ENCODE results near the gene ANKRD65.
"Not testable (repeated sequence)": the region's sequence is repeated elsewhere in the genome, so short reads cannot be mapped to it uniquely, and the experiment has no call there.

ANKRD65 gene

DNA sequence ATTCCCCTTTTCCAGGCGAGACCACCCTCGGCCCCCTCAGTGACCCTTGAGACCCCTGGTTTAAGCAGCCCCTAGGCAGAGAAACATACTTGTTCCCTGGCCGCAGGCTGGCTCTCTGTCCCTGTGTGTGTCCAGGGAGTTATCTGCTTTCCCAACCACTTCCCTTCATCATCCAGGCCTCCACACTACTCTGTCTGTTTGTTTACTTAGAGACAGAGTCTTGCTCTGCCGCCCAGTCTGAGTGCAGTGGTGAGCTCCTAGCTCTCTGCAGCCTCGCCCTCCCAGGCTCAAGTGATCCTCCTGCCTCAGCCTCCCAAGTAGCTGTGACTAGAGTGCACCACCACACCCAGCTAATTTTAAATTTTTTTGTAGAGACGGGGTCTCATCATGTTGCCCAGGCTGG is 8.6 kb upstream of the ANKRD65 start:
- no peak for TF ChIP-seq POLR2A (IDR thresholded peaks at IDR 0.05; ENCODE audit: low read depth, low read length)
- FAIRE-seq (no peak), DNase-seq (ENCODE audit: insufficient read length, low spot score) (no peak)

GRCh38 chr1:1428967-1429366 is 7.9 kb upstream of the ANKRD65 start:
- DNase-seq (ENCODE audit: insufficient read length, low spot score); FAIRE-seq: not testable (repeated sequence)

GRCh38 chr1:1428174-1428573 is 7.1 kb upstream of the ANKRD65 start:
- DNase-seq (ENCODE audit: insufficient read length, low spot score) (no peak), FAIRE-seq (no peak)
- no peak for TF ChIP-seq POLR2A (IDR thresholded peaks at IDR 0.05; ENCODE audit: low read depth, low read length)

GRCh38 chr1:1427820-1428148 is 6.7 kb upstream of the ANKRD65 start:
- DNase-seq (ENCODE audit: insufficient read length, low spot score), result no peak
- TF ChIP-seq POLR2A (IDR thresholded peaks at IDR 0.05; ENCODE audit: low read depth, low read length), result no peak
- no peak for FAIRE-seq

DNA sequence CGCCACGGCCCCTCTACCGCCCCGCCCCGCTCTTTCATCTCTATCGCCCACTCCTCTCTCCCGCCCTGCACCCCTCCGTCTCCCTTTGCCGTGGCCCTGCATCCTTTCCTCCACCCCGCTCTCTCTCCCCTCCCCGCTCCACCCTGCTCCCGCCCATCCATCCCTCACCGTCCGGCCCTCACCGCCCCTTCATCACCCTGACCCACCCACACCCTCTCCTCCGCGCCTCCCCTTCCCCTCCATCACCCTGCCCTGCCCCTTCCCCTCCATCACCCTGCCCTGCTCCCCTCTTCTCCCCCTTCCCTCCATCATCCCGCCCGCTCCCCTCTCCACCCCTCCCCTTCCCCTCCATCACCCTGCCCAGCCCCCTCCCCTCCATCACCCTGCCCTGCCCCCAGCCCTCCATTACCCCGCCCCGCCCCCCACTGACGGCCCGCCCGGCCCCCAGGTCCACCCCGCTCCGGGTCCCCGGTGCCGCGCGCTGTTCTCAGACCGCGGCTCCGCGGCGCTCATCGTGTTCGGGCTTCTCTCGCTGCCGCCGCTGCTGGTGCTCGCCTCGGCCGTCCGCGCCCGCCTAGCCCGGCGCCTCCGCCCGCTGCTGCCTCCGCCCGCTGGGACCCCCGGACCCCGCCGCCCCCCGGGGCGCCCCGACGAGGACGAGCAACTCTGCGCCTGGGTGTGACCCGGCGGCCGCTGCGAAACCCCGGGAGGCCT is 6.2 kb upstream of the ANKRD65 start:
- no peak for TF ChIP-seq POLR2A (IDR thresholded peaks at IDR 0.05; ENCODE audit: low read depth, low read length)
- FAIRE-seq (no peak), DNase-seq (ENCODE audit: insufficient read length, low spot score) (no peak)

- FAIRE-seq, result no peak
- no peak for TF ChIP-seq POLR2A (IDR thresholded peaks at IDR 0.05; ENCODE audit: low read depth, low read length)
- DNase-seq (ENCODE audit: insufficient read length, low spot score), result no peak
Measured at GRCh38 chr1:1426496-1427105, 5.5 kb upstream of the ANKRD65 start.

DNA sequence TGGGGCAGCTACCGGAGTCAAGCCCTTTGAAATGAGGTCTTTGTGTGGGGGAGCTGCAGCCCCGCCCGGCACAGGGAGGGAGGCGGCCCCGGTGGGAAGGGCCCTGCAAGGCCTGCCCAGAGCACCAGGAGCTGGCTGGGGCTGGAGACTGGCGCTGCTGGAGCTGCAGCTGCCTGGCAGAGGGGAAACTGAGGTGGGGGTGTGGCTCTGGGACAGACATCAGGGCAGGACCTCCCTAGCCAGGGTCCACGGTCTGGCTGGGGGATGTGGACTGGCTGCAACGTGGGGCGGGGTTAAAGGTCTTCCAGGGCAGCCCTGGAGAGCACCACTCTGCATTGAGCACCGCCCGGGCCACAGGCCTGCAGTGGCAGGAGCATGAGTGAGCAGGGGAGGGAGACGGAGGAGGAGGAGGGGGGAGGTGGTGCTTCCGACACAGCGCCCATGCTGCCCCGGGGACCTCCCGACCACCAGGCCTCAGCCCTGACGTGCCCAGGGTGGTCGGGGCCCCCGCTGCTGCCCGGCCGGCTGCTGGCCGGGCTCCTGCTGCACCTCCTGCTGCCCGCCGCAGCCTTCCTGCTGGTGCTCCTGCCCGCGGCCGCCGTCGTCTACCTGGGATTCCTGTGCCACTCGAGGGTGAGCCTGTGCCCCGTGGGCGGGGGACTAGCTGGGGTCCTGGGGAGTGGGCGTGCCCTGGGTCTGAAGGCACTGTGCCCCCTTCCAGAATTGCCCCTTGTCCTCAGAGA is 4.8 kb upstream of the ANKRD65 start:
- no peak for FAIRE-seq
- TF ChIP-seq POLR2A (IDR thresholded peaks at IDR 0.05; ENCODE audit: low read depth, low read length), result no peak
- DNase-seq (ENCODE audit: insufficient read length, low spot score), result no peak

- DNase-seq (ENCODE audit: insufficient read length, low spot score) (no peak), FAIRE-seq (no peak)
- no peak for TF ChIP-seq POLR2A (IDR thresholded peaks at IDR 0.05; ENCODE audit: low read depth, low read length)
Measured at GRCh38 chr1:1425426-1425752, 4.3 kb upstream of the ANKRD65 start.

DNA sequence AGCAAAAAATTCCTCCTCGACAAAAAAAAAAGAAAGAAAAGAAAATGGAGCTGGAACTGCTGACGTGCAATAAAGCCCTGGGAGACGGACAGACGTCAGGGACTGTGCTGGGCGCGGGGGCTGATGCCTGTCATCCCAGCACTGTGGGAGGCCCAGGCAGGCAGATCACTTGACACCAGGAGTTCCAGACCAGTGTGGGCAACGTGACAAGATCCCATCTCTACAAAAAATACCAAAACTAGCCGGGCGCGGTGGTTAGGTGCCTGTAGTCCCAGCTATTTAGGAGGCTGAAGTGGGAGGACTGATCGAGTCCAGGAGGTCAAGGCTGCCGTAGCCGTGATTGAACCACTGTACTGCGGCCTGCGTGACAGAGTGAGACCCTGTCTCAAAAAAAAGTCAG is 3.6 kb upstream of the ANKRD65 start:
- no peak for DNase-seq (ENCODE audit: insufficient read length, low spot score)
- no peak for FAIRE-seq
- no peak for TF ChIP-seq POLR2A (IDR thresholded peaks at IDR 0.05; ENCODE audit: low read depth, low read length)

DNA sequence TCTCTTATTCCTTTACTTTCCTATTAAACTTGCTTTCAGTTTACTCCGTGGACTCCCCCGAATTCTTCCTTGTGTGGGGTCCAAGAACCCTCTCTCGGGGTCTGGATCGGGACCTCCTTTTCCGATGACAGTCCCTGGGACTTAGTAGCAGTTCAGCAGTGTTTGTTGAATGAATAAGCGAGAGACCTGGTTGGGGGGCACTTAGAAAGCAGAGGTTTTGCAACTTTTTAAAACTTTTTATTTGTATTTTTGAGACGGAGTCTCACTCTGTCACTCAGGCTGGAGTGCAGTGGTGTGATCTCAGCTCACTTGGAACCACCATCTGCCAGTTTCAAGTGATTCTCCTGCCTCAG is 2.1 kb upstream of the ANKRD65 start:
- no peak for TF ChIP-seq POLR2A (IDR thresholded peaks at IDR 0.05; ENCODE audit: low read depth, low read length)
- DNase-seq (ENCODE audit: insufficient read length, low spot score) (no peak), FAIRE-seq (no peak)

- TF ChIP-seq POLR2A (IDR thresholded peaks at IDR 0.05; ENCODE audit: low read depth, low read length), result no peak
- FAIRE-seq (no peak), DNase-seq (ENCODE audit: insufficient read length, low spot score) (no peak)
Measured at GRCh38 chr1:1422465-1423244, 1.6 kb upstream of the ANKRD65 start.

DNA sequence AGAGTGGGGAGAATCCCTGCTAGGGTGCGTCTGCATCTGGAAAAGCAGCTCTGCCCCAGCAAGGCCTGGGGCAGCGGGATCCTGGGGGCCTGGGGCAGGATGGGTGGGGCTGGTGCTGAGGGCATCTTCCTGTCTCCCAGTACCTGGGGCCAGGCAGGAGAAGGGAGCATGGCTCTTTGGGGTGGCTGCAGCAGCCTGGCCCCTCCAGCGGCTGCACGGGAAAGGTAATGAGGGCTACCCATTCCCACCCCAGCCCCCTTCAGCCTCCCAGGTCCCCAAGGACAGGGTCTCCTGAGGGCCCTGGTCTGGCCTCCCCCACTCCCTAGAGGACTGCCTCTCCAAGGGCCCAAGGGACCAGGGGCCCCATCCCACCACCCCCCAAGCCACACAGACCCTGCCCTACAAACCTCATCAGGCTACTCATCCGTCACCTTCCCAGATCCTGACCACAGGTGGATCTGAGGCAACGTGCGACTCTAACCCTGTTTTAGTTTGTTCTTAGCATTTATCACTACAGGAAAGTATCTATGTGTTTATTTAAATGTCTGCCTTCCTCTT is 910 bp upstream of the ANKRD65 start:
- TF ChIP-seq POLR2A (IDR thresholded peaks at IDR 0.05; ENCODE audit: low read depth, low read length), result no peak
- no peak for DNase-seq (ENCODE audit: insufficient read length, low spot score)
- FAIRE-seq, result no peak

DNA sequence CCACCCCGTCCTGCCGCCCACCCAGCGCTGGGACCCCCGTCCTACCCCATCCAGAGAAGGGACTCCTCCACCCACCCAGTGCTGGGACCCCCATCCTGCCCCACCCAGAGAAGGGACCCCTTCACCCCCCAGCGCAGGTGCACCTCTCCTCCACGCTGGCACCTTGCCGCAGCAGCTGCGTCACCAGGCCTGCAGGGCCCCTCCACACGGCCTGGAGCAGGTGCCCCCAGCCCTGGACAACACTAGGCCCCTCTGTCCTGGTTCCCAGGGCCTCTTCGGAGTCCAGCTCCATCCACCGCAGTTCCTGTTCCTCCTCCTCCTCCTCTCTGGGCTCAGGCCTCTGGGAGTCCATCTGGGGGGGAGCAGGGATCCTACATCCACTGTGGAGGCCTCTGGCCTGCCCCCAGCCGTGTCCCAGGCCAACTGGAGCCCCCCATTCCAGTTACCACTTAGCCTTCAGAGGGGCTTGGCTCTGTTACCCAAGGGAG is 378 bp downstream of the ANKRD65 start:
- DNase-seq (ENCODE audit: insufficient read length, low spot score) (no peak), FAIRE-seq (no peak)
- no peak for TF ChIP-seq POLR2A (IDR thresholded peaks at IDR 0.05; ENCODE audit: low read depth, low read length)

Measured in H54 (cell line).